HK-2 (cell line): ENCODE measurements around the gene GIPR.
"Not testable (repeated sequence)": the region's sequence is repeated elsewhere in the genome, so short reads cannot be mapped to it uniquely, and the experiment has no call there.

Experiments
- DNase-seq: peaks from one replicate; pipeline ENCODE4 v3.0.0-alpha.2; 2018; ENCODE audit not compliant: unreplicated experiment

The GIPR gene

GRCh38 chr19:45645631-45646344 is 22.2 kb upstream of the GIPR start:
- DNase-seq, result peak; percentile 82

GRCh38 chr19:45646345-45646698 is 21.7 kb upstream of the GIPR start:
- DNase-seq, result no peak

DNA sequence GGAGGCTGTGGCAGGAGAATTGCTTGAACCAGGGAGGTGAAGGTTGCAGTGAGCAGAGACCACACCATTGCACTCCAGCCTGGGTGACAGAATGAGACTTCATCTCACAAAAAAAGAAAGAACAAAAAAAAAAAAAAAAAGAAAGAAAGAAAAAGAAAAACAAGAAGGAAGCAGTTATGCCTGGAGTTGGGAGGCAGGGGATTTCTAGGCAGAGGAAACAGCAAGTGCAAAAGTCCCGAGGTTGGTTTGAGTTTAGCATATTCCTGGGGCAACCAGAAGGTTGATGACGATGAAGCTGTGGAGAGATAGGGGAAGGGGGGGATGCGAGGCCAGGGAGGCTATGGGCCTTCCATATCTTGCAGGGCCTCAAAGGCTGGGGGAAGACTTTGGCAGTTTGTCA is 17.3 kb upstream of the GIPR start:
- DNase-seq, result no peak

DNA sequence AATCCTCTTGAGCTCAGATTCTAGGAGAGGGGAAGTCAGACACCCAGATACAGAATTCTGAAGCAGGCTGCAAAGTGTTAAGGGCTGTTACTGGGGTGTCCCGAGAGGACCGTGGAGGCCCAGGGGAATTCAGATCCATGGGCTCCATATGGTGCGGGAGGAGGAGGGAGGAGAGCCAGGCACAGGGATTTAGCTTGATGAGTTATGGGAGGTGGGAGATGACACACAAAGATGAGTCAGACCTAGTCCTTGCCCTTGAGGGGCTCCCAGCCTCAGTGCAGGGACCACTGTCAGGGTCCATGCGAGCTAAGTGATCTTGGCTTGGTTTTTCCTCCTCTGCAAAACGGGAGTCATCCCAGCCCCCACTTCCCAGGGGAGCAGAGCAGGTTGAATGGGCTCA is 14.4 kb upstream of the GIPR start:
- DNase-seq, result no peak

- DNase-seq, result no peak
Measured at GRCh38 chr19:45655073-45655472, 12.9 kb upstream of the GIPR start.

- DNase-seq, result no peak
Measured at GRCh38 chr19:45657520-45658167, 10.4 kb upstream of the GIPR start.

- no peak for DNase-seq
Measured at GRCh38 chr19:45659096-45659729, 8.8 kb upstream of the GIPR start.

DNA sequence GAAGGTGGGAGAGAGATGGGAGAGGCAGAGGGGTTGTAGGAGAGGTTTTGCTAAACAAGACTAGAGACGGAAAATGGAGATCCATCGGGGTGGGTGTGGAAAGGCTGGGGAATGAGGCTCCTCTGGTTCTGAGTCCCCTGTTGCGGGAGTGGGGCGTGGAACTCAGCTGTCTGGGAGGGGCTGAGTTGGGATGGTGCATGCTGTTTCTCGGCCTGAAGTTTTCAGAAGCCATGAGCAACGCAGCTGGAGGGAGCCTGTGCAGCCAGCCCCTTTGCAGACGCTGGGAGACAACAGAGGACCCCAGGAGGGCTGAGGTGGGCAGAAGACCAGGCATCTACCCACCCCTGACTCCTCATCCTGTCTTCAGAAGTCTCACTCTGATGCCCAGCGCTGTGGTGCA is 7.4 kb upstream of the GIPR start:
- DNase-seq, result no peak

DNA sequence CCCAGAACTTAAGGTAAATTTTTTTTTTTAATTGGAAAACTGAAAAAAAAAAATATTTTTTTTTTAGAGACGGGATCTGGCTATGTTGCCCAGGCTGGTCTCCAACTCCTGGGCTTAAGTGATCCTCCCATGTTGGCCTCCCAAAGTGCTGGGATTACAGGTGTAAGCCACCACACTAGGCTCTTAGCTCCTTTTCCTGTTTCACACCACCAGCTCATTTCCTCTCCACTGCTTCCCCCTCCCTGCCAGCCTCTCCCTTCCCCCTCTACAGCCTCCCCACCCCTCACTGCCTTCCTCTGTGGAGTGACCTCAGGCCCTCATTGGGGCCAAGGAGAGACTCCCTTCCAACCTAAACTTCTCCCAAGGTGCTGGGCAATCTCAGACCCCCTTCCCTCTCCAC is 4.2 kb upstream of the GIPR start:
- DNase-seq, result no peak

- no peak for DNase-seq
Measured at GRCh38 chr19:45664575-45664974, 3.4 kb upstream of the GIPR start.

GRCh38 chr19:45668342-45668871 is 386 bp downstream of the GIPR start:
- no peak for DNase-seq

- DNase-seq, result no peak
Measured at GRCh38 chr19:45670670-45671453, 2.8 kb downstream of the GIPR start.

DNA sequence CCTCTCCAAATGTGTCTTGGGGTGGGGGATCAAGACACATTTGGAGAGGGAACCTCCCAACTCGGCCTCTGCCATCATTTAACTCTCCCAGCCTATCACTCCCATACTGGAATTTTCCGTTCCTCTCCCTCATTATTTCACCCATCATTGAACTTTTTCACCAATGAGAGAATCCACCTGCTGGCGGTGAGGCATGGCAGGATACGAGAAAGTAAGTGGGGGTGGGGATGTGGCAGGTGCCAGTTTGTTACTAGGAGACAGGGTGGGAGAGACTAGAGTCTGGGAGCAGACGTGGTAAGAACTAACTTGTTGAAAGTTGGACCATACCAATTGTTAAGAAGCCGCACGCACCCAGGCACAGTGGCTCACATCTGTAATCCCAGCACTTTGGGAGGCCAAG is 6.9 kb downstream of the GIPR start:
- no peak for DNase-seq

GRCh38 chr19:45676851-45677263 is 8.8 kb downstream of the GIPR start:
- DNase-seq, result no peak

DNA sequence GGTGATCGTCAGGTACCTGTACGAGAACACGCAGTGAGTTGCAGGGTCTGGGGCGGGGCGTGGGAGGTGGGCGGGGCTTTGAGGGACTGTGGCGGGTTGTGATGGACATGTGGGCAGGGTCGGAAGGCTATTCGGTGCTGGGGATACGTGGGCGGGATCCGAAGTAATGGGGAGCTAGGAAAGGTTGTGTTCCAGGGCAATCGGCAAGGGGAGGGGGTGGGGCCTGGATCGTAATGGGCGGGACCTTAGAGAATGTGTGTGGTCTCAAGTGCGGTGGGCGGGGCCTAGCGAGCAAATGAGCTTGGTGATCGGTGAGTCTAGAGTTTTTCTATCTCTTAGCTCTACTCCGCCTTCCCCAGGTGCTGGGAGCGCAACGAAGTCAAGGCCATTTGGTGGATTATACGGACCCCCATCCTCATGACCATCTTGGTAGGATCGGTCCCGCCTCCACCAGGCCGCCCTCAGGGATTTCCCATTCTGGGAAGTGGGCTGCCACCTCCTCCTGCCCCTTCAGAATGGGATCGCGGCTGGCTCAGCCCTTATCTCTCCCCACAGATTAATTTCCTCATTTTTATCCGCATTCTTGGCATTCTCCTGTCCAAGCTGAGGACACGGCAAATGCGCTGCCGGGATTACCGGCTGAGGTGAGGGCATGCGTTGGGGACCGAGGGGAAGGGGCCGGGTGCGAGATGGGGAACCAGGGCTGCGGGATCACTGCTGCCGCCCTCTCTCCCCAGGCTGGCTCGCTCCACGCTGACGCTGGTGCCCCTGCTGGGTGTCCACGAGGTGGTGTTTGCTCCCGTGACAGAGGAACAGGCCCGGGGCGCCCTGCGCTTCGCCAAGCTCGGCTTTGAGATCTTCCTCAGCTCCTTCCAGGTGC is 9.6 kb downstream of the GIPR start:
- DNase-seq, result no peak

DNA sequence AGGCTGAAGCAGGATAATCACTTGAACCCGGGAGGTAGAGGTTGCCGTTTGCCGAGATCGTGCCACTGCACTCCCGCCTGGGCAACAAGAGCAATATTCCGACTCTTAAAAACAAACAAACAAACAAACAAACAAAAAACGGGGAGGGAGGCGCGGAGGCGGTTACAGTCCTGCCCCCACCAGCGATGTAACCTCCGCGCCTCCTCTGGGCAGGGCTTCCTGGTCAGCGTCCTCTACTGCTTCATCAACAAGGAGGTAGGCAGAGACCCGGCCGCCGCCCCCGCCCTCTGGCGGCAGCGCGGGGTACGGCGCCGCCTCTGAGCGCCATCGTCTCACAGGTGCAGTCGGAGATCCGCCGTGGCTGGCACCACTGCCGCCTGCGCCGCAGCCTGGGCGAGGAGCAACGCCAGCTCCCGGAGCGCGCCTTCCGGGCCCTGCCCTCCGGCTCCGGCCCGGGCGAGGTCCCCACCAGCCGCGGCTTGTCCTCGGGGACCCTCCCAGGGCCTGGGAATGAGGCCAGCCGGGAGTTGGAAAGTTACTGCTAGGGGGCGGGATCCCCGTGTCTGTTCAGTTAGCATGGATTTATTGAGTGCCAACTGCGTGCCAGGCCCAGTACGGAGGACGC is 13.5 kb downstream of the GIPR start:
- DNase-seq, result peak; percentile 93

- no peak for DNase-seq
Measured at GRCh38 chr19:45682117-45682516, 14.1 kb downstream of the GIPR start.

DNA sequence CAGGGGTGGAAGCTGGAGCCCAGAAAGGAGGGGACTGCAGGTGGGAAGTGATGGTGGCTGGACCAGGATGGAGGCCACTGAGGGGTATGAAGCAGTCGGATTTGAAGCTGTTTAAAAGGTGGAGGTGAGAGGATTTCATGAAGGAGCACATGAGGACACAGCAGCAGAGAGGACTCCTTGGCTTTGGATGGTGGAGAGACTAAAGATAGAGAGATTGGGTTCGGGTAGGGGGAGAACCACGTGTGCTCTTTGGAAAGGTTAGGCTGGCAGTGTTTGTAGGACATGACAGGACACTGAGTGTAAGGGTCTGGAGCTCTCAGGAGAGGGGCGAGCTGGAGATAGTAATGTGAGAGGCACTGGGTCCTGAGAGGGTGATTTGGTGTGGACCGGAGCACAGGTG is 14.9 kb downstream of the GIPR start:
- DNase-seq, result no peak

GRCh38 chr19:45685045-45685444 is 17.0 kb downstream of the GIPR start:
- not testable (repeated sequence) for DNase-seq

GRCh38 chr19:45687599-45687998 is 19.6 kb downstream of the GIPR start:
- no peak for DNase-seq
